ENCODE results near the gene SYNC. TPM values are rescaled to one million over a fixed set of nuclear protein-coding genes. Genes with fewer than 3 reads are reported as not detected.

SYNC gene
- total and polyA plus RNA-seq, 2 of the 8 experiments (the other 6 are each of a cell fraction or from before 2014, with no cell fraction given) = 0.06 to 0.17 TPM

- H2BK120ac ChIP-seq (replicated peaks; ENCODE audit: low read depth, low read length) = peak overlapping the region; percentile 58
- CTCF ChIA-PET (ENCODE audit: partially characterized antibody) = interaction anchor here (0.8 to 4.9 kb wide), 9 partner anchors 9 to 477 kb away, joined by 3 to 23 read pairs (median 3); no protein-coding TSS in a partner anchor
- H3K4me3 ChIP-seq (ENCODE audit: extremely low read depth in 1 of 4, insufficient read depth in 2 of 4, low read depth in 3 of 4, low read length in 4 of 4) = no peak overlapping the region
- TF ChIP-seq CHD1 (IDR thresholded peaks at IDR 0.05; ENCODE audit: low read depth, low read length) (no peak), SP4 (IDR thresholded peaks at IDR 0.05; ENCODE audit: low read length) (no peak), CEBPB (IDR thresholded peaks at IDR 0.05; ENCODE audit: low read depth, low read length) (no peak), KDM4A (IDR thresholded peaks at IDR 0.05; ENCODE audit: low read depth, low read length, severe bottlenecking) (no peak), KDM5A (IDR thresholded peaks at IDR 0.05; ENCODE audit: low read length) (no peak), POU5F1 (IDR thresholded peaks at IDR 0.05; ENCODE audit: low read depth, low read length) (no peak), CBX5 (IDR thresholded peaks at IDR 0.05; ENCODE audit: low read depth, low read length) (no peak), JUN (IDR thresholded peaks at IDR 0.05; ENCODE audit: low read depth, low read length) (no peak), SIN3A (conservative IDR thresholded peaks at IDR 0.05 in 1 of 2, IDR thresholded peaks at IDR 0.05 in 1 of 2; ENCODE audit: low read depth in 1 of 2, low read length in 2 of 2) (no peak), POLR2A (IDR thresholded peaks at IDR 0.05; ENCODE audit: control extremely low read depth in 1 of 2, low read depth in 2 of 2, low read length in 2 of 2) (no peak), SP2 (IDR thresholded peaks at IDR 0.05; ENCODE audit: low read length) (no peak), EZH2 (IDR thresholded peaks at IDR 0.05; ENCODE audit: low read depth, low read length, severe bottlenecking) (no peak)
- TF ChIP-seq, protein P1, sequence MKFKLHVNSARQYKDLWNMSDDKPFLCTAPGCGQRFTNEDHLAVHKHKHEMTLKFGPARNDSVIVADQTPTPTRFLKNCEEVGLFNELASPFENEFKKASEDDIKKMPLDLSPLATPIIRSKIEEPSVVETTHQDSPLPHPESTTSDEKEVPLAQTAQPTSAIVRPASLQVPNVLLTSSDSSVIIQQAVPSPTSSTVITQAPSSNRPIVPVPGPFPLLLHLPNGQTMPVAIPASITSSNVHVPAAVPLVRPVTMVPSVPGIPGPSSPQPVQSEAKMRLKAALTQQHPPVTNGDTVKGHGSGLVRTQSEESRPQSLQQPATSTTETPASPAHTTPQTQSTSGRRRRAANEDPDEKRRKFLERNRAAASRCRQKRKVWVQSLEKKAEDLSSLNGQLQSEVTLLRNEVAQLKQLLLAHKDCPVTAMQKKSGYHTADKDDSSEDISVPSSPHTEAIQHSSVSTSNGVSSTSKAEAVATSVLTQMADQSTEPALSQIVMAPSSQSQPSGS (IDR thresholded peaks at IDR 0.05; ENCODE audit: low read length) = no peak
Measured at GRCh38 chr1:32725615-32725982, 23.0 kb upstream of the SYNC start.

More at GRCh38 chr1:32725615-32725982, 23.0 kb upstream of the SYNC start:
- peak overlapping the region; percentile 99 for H2BK20ac ChIP-seq (ENCODE audit: low read length)
- no peak overlapping the region for H3K56ac ChIP-seq (replicated peaks; ENCODE audit: insufficient read length, low read depth, low read length)
- H4K8ac ChIP-seq (ENCODE audit: extremely low read depth, insufficient read depth, low read length) = no peak overlapping the region
- DNase-seq (ENCODE audit: low read depth in 1 of 2, low spot score in 2 of 2) = no peak
- no peak overlapping the region for H3K9ac ChIP-seq (replicated peaks in 1 of 4; ENCODE audit: extremely low read depth in 1 of 4, low read depth in 3 of 4, low read length in 3 of 4)
- peak overlapping the region; percentile 98 for H4K91ac ChIP-seq (replicated peaks; ENCODE audit: insufficient read length, low read length)
- H3K4me2 ChIP-seq (ENCODE audit: insufficient read depth in 1 of 2, low read depth in 2 of 2, low read length in 2 of 2) = peak overlapping the region in 1 of 2 experiments; percentile 24; a peak in 2 of 4 replicates
- H3K18ac ChIP-seq (ENCODE audit: extremely low read depth, low read length) = peak overlapping the region; percentile 97
- no peaks in the 10 kb centered on the region for H3K9me3 ChIP-seq (ENCODE audit: insufficient read depth in 2 of 2, low read depth in 1 of 2, low read length in 1 of 2)
- WGBS, 2 experiments (ENCODE audit: extremely low coverage in 1 of 2, insufficient coverage in 1 of 2, insufficient read length in 1 of 2, insufficient replicate concordance in 2 of 2, low coverage in 1 of 2, low lambda C conversion rate in 2 of 2, missing lambda C conversion rate in 1 of 2) = 96% methylated on average over 3 of the region's 3 CpGs; no CpG with 5 or more reads in 1 of the 2 experiments
- no peaks in the 10 kb centered on the region for H3K79me2 ChIP-seq (ENCODE audit: control insufficient read depth in 1 of 2, insufficient read depth in 2 of 2, low read length in 2 of 2)
- peak overlapping the region; percentile 34 for H2AK5ac ChIP-seq (ENCODE audit: low read depth, low read length)
- no peaks in the 10 kb centered on the region; a peak in 1 of 8 replicates for H3K36me3 ChIP-seq (ENCODE audit: control insufficient read depth in 2 of 4, insufficient read depth in 4 of 4, low read length in 3 of 4)
- H2BK12ac ChIP-seq (ENCODE audit: low read depth, low read length) = peak overlapping the region; percentile 99
- peaks cover 3 to 13% (median 13%) of the 10 kb centered on the region in 4 experiments for H3K4me1 ChIP-seq (replicated peaks in 1 of 4; ENCODE audit: control insufficient read depth in 3 of 4, insufficient read depth in 4 of 4, low read length in 3 of 4)
- H3K4ac ChIP-seq (replicated peaks; ENCODE audit: insufficient read length, low read depth, low read length) = peak overlapping the region; percentile 69
- H2BK15ac ChIP-seq (ENCODE audit: low read length) = peak overlapping the region; percentile 100
- no peak overlapping the region for H4K5ac ChIP-seq (ENCODE audit: insufficient read length, low read depth, low read length)
- H3K23me2 ChIP-seq (ENCODE audit: low read depth, low read length) = no peaks in the 10 kb centered on the region
- H2AFZ ChIP-seq (ENCODE audit: low read length) = peak overlapping the region; percentile 83; the same call in 1 of the 2 replicates
- no peaks in the 10 kb centered on the region for H4K20me1 ChIP-seq (replicated peaks in 1 of 2; ENCODE audit: control insufficient read depth in 1 of 2, insufficient read depth in 2 of 2, low read length in 2 of 2)
- H2BK5ac ChIP-seq (ENCODE audit: low read depth, low read length) = peak overlapping the region; percentile 92; the same call in 1 of the 2 replicates
- FAIRE-seq = no peak
- H3K79me1 ChIP-seq (ENCODE audit: low read depth, low read length) = no peaks in the 10 kb centered on the region
- H3K14ac ChIP-seq (ENCODE audit: insufficient read length) = no peak overlapping the region
- no peak overlapping the region for H3K23ac ChIP-seq (ENCODE audit: insufficient read length)
- H3K27ac ChIP-seq (ENCODE audit: low read depth, low read length) = 0 out of 2 replicates have a peak overlapping the region, but pooled peaks have one; percentile 49
- no peaks in the 10 kb centered on the region; a peak in 1 of 7 replicates for H3K27me3 ChIP-seq (replicated peaks in 1 of 4; ENCODE audit: control insufficient read depth in 3 of 4, extremely low read depth in 1 of 4, insufficient read depth in 3 of 4, low read length in 3 of 4)
- POLR2A ChIA-PET (ENCODE audit: partially characterized antibody) = interaction anchor here (0.6 to 1.4 kb wide), 8 partner anchors 17 to 49 kb away, joined by 3 to 9 read pairs (median 3); no protein-coding TSS in a partner anchor
